Hepatocyte (in vitro differentiated cells): ENCODE measurements around the gene DUSP15.

Source experiments
- EZH2 ChIP-seq: fragments of 200-600 bp; sonication (generic); IDR thresholded peaks from 2 replicates; pipeline ENCODE4 v1.6.1; 2016; ENCODE audit warnings: antibody characterized with exemption, mild to moderate bottlenecking, borderline replicate concordance
- EZH2phosphoT487 ChIP-seq: fragments of 200-600 bp; sonication (generic); IDR thresholded peaks from one replicate; pipeline ENCODE4 v1.6.1; 2018; ENCODE audit warnings: antibody characterized with exemption, mild to moderate bottlenecking, low read depth, moderate library complexity; ENCODE audit not compliant: unreplicated experiment, severe bottlenecking
- TF ChIP-seq, protein P1 (sequence below): fragments of 200-600 bp; sonication (generic); IDR thresholded peaks from 2 replicates; pipeline ENCODE4 v1.5.1; 2016; ENCODE audit warnings: antibody characterized with exemption, mild to moderate bottlenecking; ENCODE audit not compliant: poor library complexity

DNA sequence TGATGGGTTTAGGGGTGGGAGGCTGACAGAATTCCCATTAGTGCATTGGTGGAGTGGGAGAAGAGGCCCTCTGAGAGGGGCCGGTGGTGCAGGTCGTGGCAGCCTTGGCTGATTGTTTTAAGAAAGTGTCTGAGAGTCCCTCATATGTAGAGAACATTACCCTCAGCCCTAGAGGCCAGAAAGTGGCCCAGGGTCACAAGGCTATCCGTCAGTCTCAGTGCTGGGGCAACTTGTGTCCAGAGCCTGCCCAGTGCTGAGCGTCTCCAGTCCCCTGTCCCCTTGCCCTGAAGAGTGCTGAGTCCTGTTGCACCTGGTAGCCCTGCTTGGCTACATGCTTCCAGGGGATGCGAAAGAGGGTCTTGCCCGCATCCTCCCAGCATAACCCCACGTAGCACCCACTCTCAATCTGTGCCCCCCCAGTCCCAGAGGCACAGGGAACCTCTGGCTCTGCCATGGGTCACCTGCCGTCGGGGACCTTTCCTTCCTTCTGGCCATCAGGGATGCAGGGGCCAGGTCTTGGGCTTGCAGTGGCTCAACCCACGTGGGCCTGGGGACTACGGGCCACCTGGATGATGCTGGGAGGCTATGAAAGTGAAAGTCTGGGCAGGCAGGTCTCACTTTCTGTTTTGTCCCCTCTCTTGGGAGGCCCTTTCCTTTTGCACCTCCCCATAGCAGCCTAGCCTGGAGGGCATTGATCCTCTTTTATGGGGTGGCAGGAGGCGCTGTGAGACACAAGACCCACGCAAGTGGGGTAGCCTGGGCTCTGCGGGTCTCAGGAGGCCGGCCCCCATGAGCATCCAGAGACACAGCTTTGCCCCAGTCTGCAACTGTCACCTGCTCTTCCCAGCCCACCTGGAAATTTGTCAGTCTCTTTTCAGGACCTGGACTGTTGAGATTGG is 12.2 kb downstream of the DUSP15 start:
- TF ChIP-seq, protein P1, sequence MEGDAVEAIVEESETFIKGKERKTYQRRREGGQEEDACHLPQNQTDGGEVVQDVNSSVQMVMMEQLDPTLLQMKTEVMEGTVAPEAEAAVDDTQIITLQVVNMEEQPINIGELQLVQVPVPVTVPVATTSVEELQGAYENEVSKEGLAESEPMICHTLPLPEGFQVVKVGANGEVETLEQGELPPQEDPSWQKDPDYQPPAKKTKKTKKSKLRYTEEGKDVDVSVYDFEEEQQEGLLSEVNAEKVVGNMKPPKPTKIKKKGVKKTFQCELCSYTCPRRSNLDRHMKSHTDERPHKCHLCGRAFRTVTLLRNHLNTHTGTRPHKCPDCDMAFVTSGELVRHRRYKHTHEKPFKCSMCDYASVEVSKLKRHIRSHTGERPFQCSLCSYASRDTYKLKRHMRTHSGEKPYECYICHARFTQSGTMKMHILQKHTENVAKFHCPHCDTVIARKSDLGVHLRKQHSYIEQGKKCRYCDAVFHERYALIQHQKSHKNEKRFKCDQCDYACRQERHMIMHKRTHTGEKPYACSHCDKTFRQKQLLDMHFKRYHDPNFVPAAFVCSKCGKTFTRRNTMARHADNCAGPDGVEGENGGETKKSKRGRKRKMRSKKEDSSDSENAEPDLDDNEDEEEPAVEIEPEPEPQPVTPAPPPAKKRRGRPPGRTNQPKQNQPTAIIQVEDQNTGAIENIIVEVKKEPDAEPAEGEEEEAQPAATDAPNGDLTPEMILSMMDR = no peak
- TF ChIP-seq EZH2 (no peak), EZH2phosphoT487 (no peak)
